PC-3 (cell line): ENCODE measurements around the gene PCID2. TPM values are rescaled to one million over a fixed set of nuclear protein-coding genes. Genes with fewer than 3 reads are reported as not detected.

Source experiments
- ATAC-seq: fragments of 200-7000 bp; cut with Tn5 transposase; 2 replicates; pipeline ENCODE4 v1.9.1; 2020; ENCODE audit warnings: mild to moderate bottlenecking, moderate library complexity
- BruUV-seq: library from RNA; stranded (reverse); fragments of 400-500 nt; replicated peaks from 2 replicates; lab custom pipeline; 2021; lab: Mats Ljungman, UMichigan
- CTCF ChIA-PET: fragments of 300-600 bp; sonication (Branson Sonifier 250); formaldehyde crosslinking; loops from one replicate; lab custom pipeline; 2022; ENCODE audit warnings: antibody characterized with exemption; lab: Charles Lee
- POLR2A ChIA-PET: fragments of 300-600 bp; sonication (Branson Sonifier 250); formaldehyde crosslinking; loops from one replicate; lab custom pipeline; 2022; ENCODE audit warnings: antibody characterized with exemption; ENCODE audit not compliant: unreplicated experiment; lab: Charles Lee
- DNase-seq: peaks from one replicate; pipeline ENCODE4 v3.0.0-alpha.2; 2015
- H2AFZ ChIP-seq: fragments of 300-600 bp; sonication (generic); 2 replicates; pipeline ENCODE4 v1.6.0; 2016; ENCODE audit warnings: antibody characterized with exemption, low read length
- H3F3A ChIP-seq: fragments of 300-600 bp; sonication (generic); one replicate; pipeline ENCODE4 v1.6.0; 2017; ENCODE audit warnings: antibody characterized with exemption, low read length, control low read depth, mild to moderate bottlenecking; ENCODE audit not compliant: unreplicated experiment
- H3K27ac ChIP-seq: fragments of 300-600 bp; sonication (generic); 2 replicates; pipeline ENCODE4 v1.5.1; 2016; ENCODE audit warnings: mild to moderate bottlenecking, low read length
- H3K27me3 ChIP-seq: fragments of 300-600 bp; sonication (generic); 2 replicates; pipeline ENCODE4 v1.6.1; 2016; ENCODE audit warnings: low read length, mixed read lengths
- H3K36me3 ChIP-seq: fragments of 300-600 bp; sonication (generic); 2 replicates; pipeline ENCODE4 v1.6.1; 2016; ENCODE audit warnings: low read depth, mixed run types, low read length, mixed read lengths
- H3K4me1 ChIP-seq: fragments of 300-600 bp; sonication (generic); 2 replicates; pipeline ENCODE4 v1.5.1; 2016; ENCODE audit warnings: low read length; ENCODE audit not compliant: insufficient read depth
- H3K4me2 ChIP-seq: fragments of 300-600 bp; sonication (generic); 2 replicates; pipeline ENCODE4 v1.6.0; 2016; ENCODE audit warnings: low read length
- H3K4me3 ChIP-seq: fragments of 300-600 bp; sonication (generic); 2 replicates; pipeline ENCODE4 v1.5.1; 2016; ENCODE audit warnings: mild to moderate bottlenecking, low read length, mixed read lengths
- H3K79me2 ChIP-seq: fragments of 300-600 bp; sonication (generic); 2 replicates; pipeline ENCODE4 v1.6.1; 2017; ENCODE audit warnings: low read length, mixed read lengths
- H3K9ac ChIP-seq: fragments of 300-600 bp; sonication (generic); 2 replicates; pipeline ENCODE4 v1.6.0; 2016; ENCODE audit warnings: mild to moderate bottlenecking, low read length
- H3K9me2 ChIP-seq: fragments of 300-600 bp; sonication (generic); replicated peaks from 2 replicates; pipeline ENCODE4 v1.6.1; 2016; ENCODE audit warnings: mixed run types, low read length, mixed read lengths
- H3K9me3 ChIP-seq: fragments of 300-600 bp; sonication (generic); 2 replicates; pipeline ENCODE4 v1.6.1; 2016; ENCODE audit warnings: low read length, mixed read lengths
- H4K20me1 ChIP-seq: fragments of 300-600 bp; sonication (generic); 2 replicates; pipeline ENCODE4 v1.6.1; 2016; ENCODE audit warnings: low read length, mixed read lengths
- CTCF ChIP-seq: fragments of 300-600 bp; sonication (generic); conservative IDR thresholded peaks from 2 replicates; pipeline ENCODE4 v1.5.1; 2017; ENCODE audit warnings: antibody characterized with exemption, low read depth, mild to moderate bottlenecking, low read length
- EZH2 ChIP-seq: fragments of 300-600 bp; sonication (generic); IDR thresholded peaks from one replicate; pipeline ENCODE4 v1.6.1; 2017; ENCODE audit warnings: antibody characterized with exemption, mild to moderate bottlenecking, low read length; ENCODE audit not compliant: unreplicated experiment
- EZH2phosphoT487 ChIP-seq: fragments of 300-600 bp; sonication (generic); IDR thresholded peaks from 2 replicates; pipeline ENCODE4 v1.6.1; 2018; ENCODE audit warnings: mild to moderate bottlenecking, antibody characterized with exemption, low read length, borderline replicate concordance
- intact Hi-C: fragments of 100-400 bp; cut with micrococcal nuclease; formaldehyde crosslinking; loops from 2 replicates; pipeline ENCODE4 v1.9.0; 2023
- total RNA-seq: library from RNA; depleted of rRNA; stranded (reverse); fragments of >200 nt; gene quantifications from 2 replicates; pipeline ENCODE4 v1.2.3, GENCODE V29; 2014

The PCID2 gene
- total RNA-seq, 1 experiment from 2014 or later, result 39.4 TPM

- POLR2A ChIA-PET, result no interaction called here
- Histone ChIP-seq H4K20me1 (no peaks in the 10 kb centered on the region), H3K36me3 (peaks cover 3% of the 10 kb centered on the region; the same call in 1 of the 2 replicates)
Observed at GRCh38 chr13:113223070-113223469, 14.6 kb upstream of the PCID2 start.

GRCh38 chr13:113220877-113221276, 12.4 kb upstream of the PCID2 start:
- ChIA-PET POLR2A (no interaction called here), CTCF (no interaction called here)
- Histone ChIP-seq H3K36me3 (peaks cover 3% of the 10 kb centered on the region; the same call in 1 of the 2 replicates), H3K4me1 (peaks cover 17% of the 10 kb centered on the region), H3K9ac (no peak overlapping the region), H4K20me1 (peaks cover 6% of the 10 kb centered on the region; the same call in 1 of the 2 replicates), H3K9me3 (no peaks in the 10 kb centered on the region), H3F3A (no peaks in the 10 kb centered on the region), H2AFZ (no peak overlapping the region), H3K27ac (no peak overlapping the region), H3K4me2 (no peak overlapping the region), H3K9me2 (no peaks in the 10 kb centered on the region), H3K27me3 (no peaks in the 10 kb centered on the region), H3K79me2 (peaks cover 73% of the 10 kb centered on the region), H3K4me3 (no peak overlapping the region)
- DNase-seq (no peak), ATAC-seq (no peak)
- BruUV-seq, result no TSS peak
- intact Hi-C loops, result no loop called here
- TF ChIP-seq EZH2 (no peak), EZH2phosphoT487 (no peak), CTCF (no peak)

More at GRCh38 chr13:113223070-113223469, 14.6 kb upstream of the PCID2 start:
- TF ChIP-seq EZH2phosphoT487 (no peak), EZH2 (no peak)
- no peaks in the 10 kb centered on the region for H3K27me3 ChIP-seq
- H3K4me2 ChIP-seq, result no peak overlapping the region
- no peak overlapping the region for H3K9ac ChIP-seq
- no peaks in the 10 kb centered on the region for H3K4me1 ChIP-seq
- CTCF ChIA-PET, result no interaction called here
- no peak overlapping the region for H3K4me3 ChIP-seq
- no peaks in the 10 kb centered on the region for H3K9me2 ChIP-seq
- no TSS peak for BruUV-seq
- no peak for ATAC-seq
- no peaks in the 10 kb centered on the region for H3F3A ChIP-seq
- H3K79me2 ChIP-seq, result peaks cover 56% of the 10 kb centered on the region
- H2AFZ ChIP-seq, result no peak overlapping the region
- H3K9me3 ChIP-seq, result no peaks in the 10 kb centered on the region
- no peak for DNase-seq
- intact Hi-C loops, result no loop called here
- no peak overlapping the region for H3K27ac ChIP-seq

GRCh38 chr13:113220141-113220598, 11.7 kb upstream of the PCID2 start:
- Histone ChIP-seq H4K20me1 (peaks cover 13% of the 10 kb centered on the region; the same call in 1 of the 2 replicates), H3F3A (no peaks in the 10 kb centered on the region), H3K9me3 (no peaks in the 10 kb centered on the region), H3K79me2 (peaks cover 80% of the 10 kb centered on the region), H3K4me3 (no peak overlapping the region), H3K27ac (no peak overlapping the region), H3K36me3 (peaks cover 3% of the 10 kb centered on the region; the same call in 1 of the 2 replicates), H3K27me3 (no peaks in the 10 kb centered on the region), H3K4me1 (peaks cover 22% of the 10 kb centered on the region), H3K9ac (no peak overlapping the region), H2AFZ (no peak overlapping the region), H3K4me2 (no peak overlapping the region), H3K9me2 (no peaks in the 10 kb centered on the region)
- TF ChIP-seq EZH2phosphoT487, result no peak
- no peak for TF ChIP-seq EZH2
- no peak for TF ChIP-seq CTCF
- BruUV-seq, result no TSS peak
- ATAC-seq, result no peak
- intact Hi-C loops, result no loop called here
- ChIA-PET CTCF (no interaction called here), POLR2A (no interaction called here)
- no peak for DNase-seq
